ENCODE measurements around the gene PIEZO2.

GRCh38 chr18:10907749-10908148, 241.6 kb downstream of the PIEZO2 start:
- no peak for TF ChIP-seq CTCF (IDR thresholded peaks at IDR 0.05; ENCODE audit: low read depth, low read length, poor library complexity, severe bottlenecking)
- no peak for TF ChIP-seq EZH2phosphoT487 (IDR thresholded peaks at IDR 0.05; ENCODE audit: borderline replicate concordance, low read length)

Measured in DOHH2 (cell line).